ENCODE measurements around the gene CDHR4. TPM values are rescaled to one million over a fixed set of nuclear protein-coding genes. Genes with fewer than 3 reads are reported as not detected.
A peak's percentile ranks its signal among the peaks of the same experiment; 100 is the strongest.

The CDHR4 gene
- total RNA-seq, 1 donor = not detected

GRCh38 chr3:49842843-49843517 is 43.3 kb upstream of the CDHR4 start:
- Histone ChIP-seq H3K79me2 (ENCODE audit: insufficient read depth, low read length) (no peaks in the 10 kb centered on the region), H2AFZ (ENCODE audit: low read length) (no peak overlapping the region), H3K4me2 (ENCODE audit: insufficient read depth, low read length) (no peak overlapping the region), H3K9me3 (ENCODE audit: low read depth, low read length) (no peaks in the 10 kb centered on the region), H3K36me3 (ENCODE audit: insufficient read depth, low read length) (peaks cover 11% of the 10 kb centered on the region), H4K20me1 (ENCODE audit: insufficient read depth, low read length) (no peaks in the 10 kb centered on the region), H3K27ac (ENCODE audit: low read depth, low read length) (no peak overlapping the region), H3K27me3 (ENCODE audit: insufficient read depth, low read length) (no peaks in the 10 kb centered on the region), H3K4me3 (ENCODE audit: insufficient read depth, low read length) (no peak overlapping the region), H3K4me1 (ENCODE audit: insufficient read depth, low read length) (peaks cover 4% of the 10 kb centered on the region)
- DNase-seq (ENCODE audit: insufficient read length, low spot score, missing footprints) = peak; percentile 18
- TF ChIP-seq CTCF (IDR thresholded peaks at IDR 0.05; ENCODE audit: extremely low read depth, low read depth, low read length) = no peak

GRCh38 chr3:49841806-49842205 is 42.1 kb upstream of the CDHR4 start:
- Histone ChIP-seq H3K4me2 (ENCODE audit: insufficient read depth, low read length) (no peak overlapping the region), H3K36me3 (ENCODE audit: insufficient read depth, low read length) (peaks cover 11% of the 10 kb centered on the region), H3K9me3 (ENCODE audit: low read depth, low read length) (no peaks in the 10 kb centered on the region), H4K20me1 (ENCODE audit: insufficient read depth, low read length) (no peaks in the 10 kb centered on the region), H3K4me1 (ENCODE audit: insufficient read depth, low read length) (peaks cover 4% of the 10 kb centered on the region), H3K4me3 (ENCODE audit: insufficient read depth, low read length) (no peak overlapping the region), H3K79me2 (ENCODE audit: insufficient read depth, low read length) (no peaks in the 10 kb centered on the region), H2AFZ (ENCODE audit: low read length) (no peak overlapping the region), H3K27ac (ENCODE audit: low read depth, low read length) (no peak overlapping the region), H3K27me3 (ENCODE audit: insufficient read depth, low read length) (no peaks in the 10 kb centered on the region)
- DNase-seq (ENCODE audit: insufficient read length, low spot score, missing footprints) = peak; percentile 3
- no peak for TF ChIP-seq CTCF (IDR thresholded peaks at IDR 0.05; ENCODE audit: extremely low read depth, low read depth, low read length)

GRCh38 chr3:49841126-49841696 is 41.5 kb upstream of the CDHR4 start:
- no peaks in the 10 kb centered on the region for H3K27me3 ChIP-seq (ENCODE audit: insufficient read depth, low read length)
- no peaks in the 10 kb centered on the region for H4K20me1 ChIP-seq (ENCODE audit: insufficient read depth, low read length)
- peak; percentile 34 for DNase-seq (ENCODE audit: insufficient read length, low spot score, missing footprints)

More at GRCh38 chr3:49841126-49841696, 41.5 kb upstream of the CDHR4 start:
- H3K27ac ChIP-seq (ENCODE audit: low read depth, low read length) = no peak overlapping the region
- TF ChIP-seq CTCF (IDR thresholded peaks at IDR 0.05; ENCODE audit: extremely low read depth, low read depth, low read length) = peak; percentile 36
- H3K4me2 ChIP-seq (ENCODE audit: insufficient read depth, low read length) = no peak overlapping the region
- peaks cover 7% of the 10 kb centered on the region for H3K36me3 ChIP-seq (ENCODE audit: insufficient read depth, low read length)
- H3K9me3 ChIP-seq (ENCODE audit: low read depth, low read length) = no peaks in the 10 kb centered on the region
- peaks cover 4% of the 10 kb centered on the region for H3K4me1 ChIP-seq (ENCODE audit: insufficient read depth, low read length)
- no peak overlapping the region for H2AFZ ChIP-seq (ENCODE audit: low read length)
- H3K79me2 ChIP-seq (ENCODE audit: insufficient read depth, low read length) = no peaks in the 10 kb centered on the region
- no peak overlapping the region for H3K4me3 ChIP-seq (ENCODE audit: insufficient read depth, low read length)
